HG02610 (cell line): ENCODE measurements around the gene APLF.
A peak's percentile ranks its signal among the peaks of the same experiment; 100 is the strongest.
"Not testable (repeated sequence)": the region's sequence is repeated elsewhere in the genome, so short reads cannot be mapped to it uniquely, and the experiment has no call there.

Experiments used
- ATAC-seq: cut with Tn5 transposase; IDR thresholded peaks from one replicate; pipeline ENCODE4 v1.9.1; 2021; ENCODE audit warnings: mild to moderate bottlenecking, moderate library complexity; ENCODE audit not compliant: unreplicated experiment

APLF gene

GRCh38 chr2:68521037-68521436, 53.7 kb downstream of the APLF start:
- no peak for ATAC-seq

- not testable (repeated sequence) for ATAC-seq
Observed at GRCh38 chr2:68526943-68527342, 59.6 kb downstream of the APLF start.

GRCh38 chr2:68527343-68528081, 60.1 kb downstream of the APLF start:
- not testable (repeated sequence) for ATAC-seq

DNA sequence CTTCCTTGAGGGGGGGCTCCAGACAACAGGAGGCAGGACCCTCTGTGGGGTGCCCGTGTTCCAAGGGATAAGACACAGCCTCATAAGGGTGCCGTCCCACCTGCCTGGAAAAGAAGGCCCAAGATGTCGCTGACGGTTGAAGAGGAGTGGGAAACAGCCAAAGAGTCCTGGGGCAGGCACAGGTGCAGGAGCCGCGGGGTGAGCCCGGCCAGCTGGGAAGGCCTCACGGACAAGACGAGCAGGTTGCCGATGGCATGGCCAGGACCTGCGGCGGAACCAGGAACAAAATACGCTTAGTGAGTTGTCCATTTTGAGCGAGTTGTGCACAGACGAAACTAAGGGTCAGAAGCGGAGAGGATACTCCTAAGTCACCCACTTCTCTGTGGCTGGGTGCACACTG, 61.8 kb downstream of the APLF start:
- ATAC-seq: not testable (repeated sequence)

- ATAC-seq: not testable (repeated sequence)
Observed at GRCh38 chr2:68529651-68530050, 62.3 kb downstream of the APLF start.

GRCh38 chr2:68536000-68536399, 68.6 kb downstream of the APLF start:
- ATAC-seq: no peak

- ATAC-seq: no peak
Observed at GRCh38 chr2:68537011-68537410, 69.6 kb downstream of the APLF start.

GRCh38 chr2:68537809-68538208, 70.4 kb downstream of the APLF start:
- ATAC-seq: peak; percentile 92

DNA sequence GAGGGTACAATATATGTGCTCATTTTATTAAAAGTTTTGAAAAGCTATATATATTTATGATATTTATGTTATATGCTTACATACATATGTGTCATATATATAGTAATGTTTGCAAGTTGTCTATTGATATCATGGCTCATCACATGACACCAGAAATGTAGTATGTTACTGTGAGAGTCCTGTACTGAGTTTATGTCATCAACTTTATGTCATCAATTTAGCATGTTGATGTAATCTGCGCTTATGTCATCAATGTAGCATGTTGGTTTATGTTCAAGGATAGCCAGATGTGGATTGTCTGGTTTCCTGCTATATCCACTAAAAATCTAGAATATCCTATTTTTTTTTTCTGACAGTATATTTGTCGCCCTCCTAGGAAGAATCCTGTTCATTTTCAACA, 77.4 kb downstream of the APLF start:
- no peak for ATAC-seq

DNA sequence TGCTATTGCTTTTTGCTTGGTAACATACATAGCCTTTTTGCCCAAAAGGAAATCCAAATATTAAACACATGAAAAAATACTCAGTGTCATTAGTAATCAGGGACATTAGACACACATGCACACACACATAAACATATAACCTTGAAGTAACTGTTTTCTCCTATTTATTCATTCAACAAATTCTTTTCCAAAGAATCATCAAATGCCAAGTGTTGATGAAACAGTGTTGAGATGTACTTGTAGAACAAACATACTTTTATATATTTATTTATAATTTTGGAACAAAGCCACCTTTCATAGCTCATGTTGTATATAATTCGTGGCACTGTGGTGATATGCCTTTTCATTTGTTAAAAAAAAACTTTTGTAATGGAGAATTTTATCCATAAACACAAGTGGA, 81.0 kb downstream of the APLF start:
- no peak for ATAC-seq

- ATAC-seq: no peak
Observed at GRCh38 chr2:68553098-68553497, 85.7 kb downstream of the APLF start.

DNA sequence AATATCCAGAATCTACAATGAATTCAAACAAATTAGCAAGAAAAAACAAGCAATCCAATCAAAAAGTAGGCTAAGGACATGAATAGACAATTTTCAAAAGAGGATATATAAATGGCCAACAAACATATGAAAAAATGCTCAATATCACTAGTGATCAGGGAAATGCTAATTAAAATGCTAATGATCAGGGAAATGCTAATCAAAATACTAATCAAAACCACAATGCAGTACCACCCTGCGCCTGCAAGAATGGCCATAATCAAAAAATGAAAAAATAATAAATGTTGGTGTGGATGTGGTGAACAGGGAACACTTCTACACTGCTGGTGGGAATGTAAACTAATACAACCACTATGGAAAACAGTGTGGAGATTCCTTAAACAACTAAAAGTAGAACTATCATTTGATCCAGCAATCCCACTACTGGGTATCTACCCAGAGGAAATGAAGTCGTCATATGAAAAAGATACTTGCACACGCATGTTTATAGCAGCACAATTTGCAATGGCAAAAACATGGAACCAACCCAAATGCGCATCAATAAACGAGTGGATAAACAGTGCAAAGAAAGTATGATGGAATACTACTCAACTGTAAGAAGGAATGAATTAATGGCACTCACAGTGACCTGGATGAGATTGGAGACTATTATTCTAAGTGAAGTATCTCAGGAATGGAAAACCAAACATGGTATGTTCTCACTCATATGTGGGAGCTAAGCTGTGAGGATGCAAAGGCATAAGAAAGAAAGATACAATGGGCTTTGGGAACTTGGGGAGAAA, 88.2 kb downstream of the APLF start:
- not testable (repeated sequence) for ATAC-seq

DNA sequence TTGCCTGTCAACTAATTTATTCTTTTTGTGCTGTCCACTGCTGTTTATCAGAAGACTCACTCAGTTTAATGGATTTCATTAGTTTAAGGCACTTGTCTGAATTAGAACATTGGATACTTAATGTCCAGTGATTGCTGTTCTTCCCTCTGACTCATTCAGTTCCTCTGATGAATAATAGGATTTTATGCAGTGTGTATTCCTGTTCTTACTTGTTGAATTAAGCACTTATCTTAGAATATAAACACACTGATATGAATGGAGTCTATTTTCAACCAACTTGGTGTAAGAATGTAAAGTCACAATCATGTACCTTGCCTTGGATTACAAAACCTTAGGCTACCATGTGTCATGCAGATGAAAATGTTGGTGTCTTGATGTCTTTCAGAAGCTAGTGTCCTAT, 89.0 kb downstream of the APLF start:
- no peak for ATAC-seq

DNA sequence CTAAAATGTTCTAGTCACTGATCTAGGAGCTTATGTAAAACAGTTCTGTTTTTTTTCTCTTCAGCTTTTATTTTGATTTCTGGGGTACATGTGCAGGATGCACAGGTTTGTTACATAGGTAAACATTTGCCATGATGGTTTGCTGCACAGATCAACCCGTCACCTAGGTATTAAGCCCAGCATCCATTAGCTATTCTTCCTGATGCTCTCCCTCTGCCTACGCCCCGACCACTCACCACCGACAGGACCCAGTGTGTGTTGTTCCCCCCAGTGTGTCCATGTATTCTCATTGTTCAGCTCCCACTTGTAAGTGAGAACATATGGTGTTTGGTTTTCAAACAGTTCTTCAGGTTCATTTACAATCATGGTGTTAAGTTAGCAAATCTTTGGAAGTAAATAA, 91.2 kb downstream of the APLF start:
- ATAC-seq: no peak

DNA sequence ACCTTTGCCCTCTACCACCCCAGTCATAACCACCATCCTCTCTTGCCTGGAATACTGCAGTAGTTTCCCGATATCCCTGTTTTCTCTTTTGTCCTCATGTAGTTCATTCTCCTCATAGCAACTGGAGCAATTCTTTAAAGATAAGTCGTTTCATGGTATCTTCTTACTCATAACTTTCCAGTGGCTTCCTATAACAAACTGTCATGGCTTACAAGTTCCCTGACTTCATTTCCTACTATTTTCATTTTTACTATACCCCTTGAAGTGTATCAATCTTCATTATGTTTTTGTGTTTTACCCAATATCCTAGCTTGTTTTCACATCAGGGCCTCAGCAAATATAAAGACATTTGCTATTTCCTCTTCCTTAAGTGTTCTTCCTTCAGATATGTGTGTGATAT, 92.3 kb downstream of the APLF start:
- no peak for ATAC-seq

GRCh38 chr2:68560545-68560944, 93.2 kb downstream of the APLF start:
- ATAC-seq: no peak

- no peak for ATAC-seq
Observed at GRCh38 chr2:68561372-68561771, 94.0 kb downstream of the APLF start.

DNA sequence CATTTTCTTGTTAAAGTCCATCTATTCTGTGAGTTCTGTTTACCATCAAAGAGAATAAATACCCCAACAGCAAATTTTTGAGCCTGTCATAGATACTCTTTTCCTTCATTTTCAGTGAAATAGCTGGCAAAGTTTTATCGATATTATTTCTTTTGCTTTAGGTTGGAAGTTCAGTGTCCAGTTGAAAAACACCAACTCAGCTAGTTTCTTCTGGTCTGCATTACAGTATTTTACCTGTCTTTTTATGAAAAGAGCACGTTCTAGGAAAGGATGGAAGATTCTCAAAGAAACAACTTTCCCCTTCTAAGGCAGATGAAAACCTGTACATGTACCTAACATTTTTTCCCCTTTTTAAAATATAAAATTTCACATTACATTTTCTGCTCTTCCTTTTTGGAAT, 95.5 kb downstream of the APLF start:
- no peak for ATAC-seq

DNA sequence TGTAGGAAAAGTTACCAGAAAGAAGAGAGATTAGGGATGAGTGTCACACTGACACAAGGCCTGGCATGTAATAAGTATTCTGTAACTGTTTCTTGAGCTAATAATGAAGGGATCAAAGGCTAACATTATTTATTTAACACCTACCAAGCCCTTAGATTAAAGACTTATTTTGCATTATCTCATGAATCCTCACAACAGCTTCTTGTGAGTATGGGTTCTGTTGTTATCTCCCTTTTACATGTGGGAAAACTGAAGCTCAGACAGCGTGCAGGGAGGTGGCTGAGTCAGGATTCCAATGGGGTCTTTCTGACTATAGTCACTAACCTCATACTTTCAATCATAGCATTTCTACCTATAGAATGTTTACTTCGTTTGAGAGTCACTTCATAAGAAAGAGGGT, 97.0 kb downstream of the APLF start:
- no peak for ATAC-seq

- no peak for ATAC-seq
Observed at GRCh38 chr2:68565273-68565672, 97.9 kb downstream of the APLF start.

GRCh38 chr2:68565858-68566257, 98.5 kb downstream of the APLF start:
- no peak for ATAC-seq

GRCh38 chr2:68566362-68566761, 99.0 kb downstream of the APLF start:
- ATAC-seq: no peak
